Peyer's patch (tissue), 4 donors: ENCODE data around the gene SLX4IP. TPM values are rescaled to one million over a fixed set of nuclear protein-coding genes. Genes with fewer than 3 reads are reported as not detected.
A peak's percentile ranks its signal among the peaks of the same experiment; 100 is the strongest.

Experiments
- DNase-seq, 3 donors: peaks; one replicate each; pipeline ENCODE4 v3.0.0-alpha.2; 2017 to 2019
- H3K27ac ChIP-seq, 4 donors: fragments of 200-600 bp; sonication (generic); one replicate each; pipeline ENCODE4 v1.5.1; 2016 to 2019
- H3K27me3 ChIP-seq, 2 donors: fragments of 200-600 bp; sonication (generic); one replicate each; pipeline ENCODE4 v1.5.1; 2019
- H3K36me3 ChIP-seq, 3 donors: fragments of 200-600 bp; sonication (generic); one replicate each; pipeline ENCODE4 v1.5.1; 2016 to 2019
- H3K4me1 ChIP-seq, 4 donors: fragments of 200-600 bp; sonication (generic); one replicate each; pipeline ENCODE4 v1.5.1; 2016 to 2019
- H3K4me3 ChIP-seq, 4 donors: fragments of 200-600 bp; sonication (generic); 1 replicate in 3 of 4; 2 replicates in 1 of 4; pipeline ENCODE4 v1.5.1; 2016 to 2019; ENCODE audit warnings: mild to moderate bottlenecking in 1 of 4
- H3K9me3 ChIP-seq, 4 donors: fragments of 200-600 bp; sonication (generic); one replicate each; pipeline ENCODE4 v1.5.1; 2016 to 2019; ENCODE audit warnings: mild to moderate bottlenecking in 1 of 4
- CTCF ChIP-seq, 6 experiments: fragments of 450-650 bp in 4 of 6; fragments of 200-600 bp in 2 of 6; sonication (generic) in 1 of 6; IDR thresholded peaks; one replicate each; pipeline ENCODE4 v1.5.1; 2017 to 2019; ENCODE audit warnings: antibody characterized with exemption in 6 of 6, mild to moderate bottlenecking in 3 of 6, moderate library complexity in 1 of 6
- POLR2A ChIP-seq, 2 donors: fragments of 450-650 bp; IDR thresholded peaks; one replicate each; pipeline ENCODE4 v1.5.1; 2017; ENCODE audit warnings: antibody characterized with exemption in 2 of 2, mild to moderate bottlenecking in 2 of 2, moderate library complexity in 2 of 2
- total RNA-seq, 4 donors: library from RNA; depleted of rRNA; stranded (reverse); fragments of >200 nt; gene quantifications; one replicate each; pipeline ENCODE4 v1.1.0, GENCODE V29; 2016

Gene SLX4IP
- total RNA-seq, 4 donors from 2014 or later = 6.1 to 9.0 (median 7.9) TPM

GRCh38 chr20:10502098-10502526 lies 67.0 kb downstream of the SLX4IP start:
- Histone ChIP-seq H3K4me3 (no peak overlapping the region), H3K36me3 (no peaks in the 10 kb centered on the region), H3K9me3 (no peaks in the 10 kb centered on the region), H3K27me3 (no peaks in the 10 kb centered on the region), H3K4me1 (peaks cover 0 to 15% (median 0%) of the 10 kb centered on the region in 4 donors), H3K27ac (peak overlapping the region in 1 of 4 donors; percentile 6)
- TF ChIP-seq POLR2A (IDR thresholded peaks at IDR 0.05) (no peak), CTCF (IDR thresholded peaks at IDR 0.05) (no peak)
- DNase-seq = no peak

GRCh38 chr20:10504608-10504993 lies 69.5 kb downstream of the SLX4IP start:
- Histone ChIP-seq H3K4me1 (peaks cover 0 to 19% (median 0%) of the 10 kb centered on the region in 4 donors), H3K9me3 (no peaks in the 10 kb centered on the region), H3K27me3 (no peaks in the 10 kb centered on the region), H3K4me3 (no peak overlapping the region), H3K27ac (peak overlapping the region in 2 of 4 donors; percentile 31 to 79), H3K36me3 (no peaks in the 10 kb centered on the region)
- no peak for TF ChIP-seq POLR2A (IDR thresholded peaks at IDR 0.05)
- TF ChIP-seq CTCF (IDR thresholded peaks at IDR 0.05) = no peak
- DNase-seq = no peak

- Histone ChIP-seq H3K4me3 (no peak overlapping the region), H3K36me3 (no peaks in the 10 kb centered on the region), H3K27ac (peak overlapping the region in 2 of 4 donors; percentile 48 to 79), H3K9me3 (no peaks in the 10 kb centered on the region), H3K27me3 (no peaks in the 10 kb centered on the region), H3K4me1 (peaks cover 0 to 19% (median 0%) of the 10 kb centered on the region in 4 donors)
- no peak for TF ChIP-seq POLR2A (IDR thresholded peaks at IDR 0.05)
- no peak for TF ChIP-seq CTCF (IDR thresholded peaks at IDR 0.05)
- no peak for DNase-seq
These were observed 70.1 kb downstream of the SLX4IP start for GRCh38 chr20:10504994-10505730.

- no peak for DNase-seq
- H3K36me3 ChIP-seq = no peaks in the 10 kb centered on the region
- H3K27ac ChIP-seq = peak overlapping the region in 1 of 4 donors; percentile 79
- no peaks in the 10 kb centered on the region for H3K27me3 ChIP-seq
- no peak overlapping the region for H3K4me3 ChIP-seq
- no peak for TF ChIP-seq POLR2A (IDR thresholded peaks at IDR 0.05)
- no peak for TF ChIP-seq CTCF (IDR thresholded peaks at IDR 0.05)
- peaks cover 0 to 19% (median 0%) of the 10 kb centered on the region in 4 donors for H3K4me1 ChIP-seq
- H3K9me3 ChIP-seq = no peaks in the 10 kb centered on the region
These were observed 70.7 kb downstream of the SLX4IP start for GRCh38 chr20:10505827-10506226.

GRCh38 chr20:10507052-10507451 lies 71.9 kb downstream of the SLX4IP start:
- peaks cover 0 to 28% (median 4%) of the 10 kb centered on the region in 4 donors for H3K4me1 ChIP-seq
- no peak overlapping the region for H3K4me3 ChIP-seq
- H3K36me3 ChIP-seq = no peaks in the 10 kb centered on the region
- no peak for DNase-seq
- H3K9me3 ChIP-seq = no peaks in the 10 kb centered on the region
- H3K27me3 ChIP-seq = no peaks in the 10 kb centered on the region
- TF ChIP-seq POLR2A (IDR thresholded peaks at IDR 0.05) = no peak
- H3K27ac ChIP-seq = peak overlapping the region in 1 of 4 donors; percentile 79

GRCh38 chr20:10508060-10508459 lies 73.0 kb downstream of the SLX4IP start:
- H3K27ac ChIP-seq = peak overlapping the region in 2 of 4 donors; percentile 35 to 42
- H3K4me1 ChIP-seq = peaks cover 0 to 31% (median 5%) of the 10 kb centered on the region in 4 donors
- H3K36me3 ChIP-seq = no peaks in the 10 kb centered on the region
- no peaks in the 10 kb centered on the region for H3K9me3 ChIP-seq
- no peak overlapping the region for H3K4me3 ChIP-seq
- H3K27me3 ChIP-seq = no peaks in the 10 kb centered on the region
- DNase-seq = no peak
- TF ChIP-seq CTCF (IDR thresholded peaks at IDR 0.05) (no peak), POLR2A (IDR thresholded peaks at IDR 0.05) (no peak)
